Measurements from ENCODE around the gene PROSER2. TPM values are rescaled to one million over a fixed set of nuclear protein-coding genes. Genes with fewer than 3 reads are reported as not detected.

Gene PROSER2
- polyA plus RNA-seq, 1 donor (not counting 4 experiments of a cell fraction or from before 2014, with no cell fraction given) = 10.2 TPM

DNA sequence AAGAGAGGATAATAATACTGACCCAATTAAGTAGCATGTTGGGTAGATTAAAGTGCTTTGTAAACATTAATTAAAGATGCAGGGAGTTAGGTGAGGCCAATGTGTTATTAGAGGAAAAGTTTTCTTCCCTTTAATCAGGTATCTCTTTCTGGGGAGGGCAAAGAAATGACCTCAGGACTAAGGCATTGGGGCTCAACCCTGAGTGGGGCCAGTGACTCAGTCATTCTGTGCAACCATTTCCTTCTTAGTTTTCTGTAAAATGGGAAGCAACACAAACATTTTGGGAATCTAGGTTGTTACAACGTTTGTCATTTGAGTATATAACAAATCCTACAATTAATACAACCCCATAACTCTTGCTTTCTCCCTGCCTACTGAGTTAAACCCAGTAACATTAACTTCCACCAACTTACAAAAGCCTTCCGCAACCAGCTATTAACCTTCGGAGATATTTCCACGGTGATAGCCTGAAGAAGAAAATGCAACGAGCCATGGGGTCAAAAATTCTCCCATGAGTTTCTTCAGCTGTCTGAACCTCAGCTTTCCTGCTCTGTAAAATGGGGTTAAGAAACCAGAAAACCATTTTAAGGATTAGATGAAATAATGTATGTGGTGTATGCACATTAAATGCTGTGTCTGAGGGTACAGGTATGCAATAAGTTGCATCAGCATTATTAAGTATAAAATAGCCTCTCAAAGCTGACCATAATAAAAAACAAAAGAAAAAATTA lies 965 bp upstream of the PROSER2 start:
- H3K4me1 ChIP-seq (ENCODE audit: control insufficient read depth, extremely low read depth, insufficient read depth, low read length) = peaks cover 24% of the 10 kb centered on the region

DNA sequence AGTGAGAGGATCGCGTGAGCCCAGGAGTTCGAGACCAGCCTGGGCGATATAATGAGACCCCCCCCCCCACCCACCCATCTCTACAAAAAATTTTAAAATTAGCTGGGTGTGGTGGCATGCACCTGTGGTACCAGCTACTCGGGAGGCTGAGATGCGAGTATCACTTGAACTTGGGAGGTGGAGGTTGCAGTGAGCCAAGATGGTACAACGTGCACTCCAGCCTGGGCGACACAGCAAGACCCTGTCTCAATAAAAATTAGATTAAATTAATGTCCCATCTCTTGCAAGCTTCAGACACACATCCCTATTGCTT lies 391 bp upstream of the PROSER2 start:
- Histone ChIP-seq H3K4me2 (ENCODE audit: control insufficient read depth, extremely low read depth, insufficient read depth, low read depth, low read length) (peak overlapping the region; percentile 68), H3K4me1 (ENCODE audit: control insufficient read depth, extremely low read depth, insufficient read depth, low read length) (peaks cover 24% of the 10 kb centered on the region), H4K20me1 (ENCODE audit: control insufficient read depth, extremely low read depth, insufficient read depth, low read length) (peaks cover 11% of the 10 kb centered on the region), H3K4me3 (ENCODE audit: control insufficient read depth in 2 of 3, extremely low read depth in 1 of 3, insufficient read depth in 2 of 3, low read depth in 1 of 3, low read length in 3 of 3) (peak overlapping the region; percentile 88 to 93 (median 92)), H3K9me1 (ENCODE audit: control insufficient read depth, extremely low read depth, insufficient read depth, low read length) (peaks cover 4% of the 10 kb centered on the region), H3K27ac (ENCODE audit: control insufficient read depth, insufficient read depth, low read length) (peak overlapping the region; percentile 65), H3K9ac (ENCODE audit: control insufficient read depth, extremely low read depth, insufficient read depth, low read length) (peak overlapping the region; percentile 84), H2AFZ (ENCODE audit: control insufficient read depth, low read length) (peak overlapping the region; percentile 87), H3K27me3 (ENCODE audit: control insufficient read depth, extremely low read depth, insufficient read depth, low read length) (no peaks in the 10 kb centered on the region), H3K9me3 (ENCODE audit: control insufficient read depth, low read depth, low read length) (no peaks in the 10 kb centered on the region), H3K36me3 (ENCODE audit: control insufficient read depth in 2 of 2, extremely low read depth in 1 of 2, insufficient read depth in 2 of 2, low read length in 2 of 2) (peaks cover 0 to 8% of the 10 kb centered on the region in 2 experiments), H3K79me2 (ENCODE audit: control insufficient read depth, insufficient read depth, low read length) (peaks cover 45% of the 10 kb centered on the region)
- TF ChIP-seq EZH2 (IDR thresholded peaks at IDR 0.05; ENCODE audit: low read length) = no peak
- TF ChIP-seq CTCF (optimal IDR thresholded peaks at IDR 0.05 in 1 of 3, IDR thresholded peaks at IDR 0.05 in 1 of 3, conservative IDR thresholded peaks at IDR 0.05 in 1 of 3; ENCODE audit: extremely low read depth in 1 of 3, insufficient read depth in 2 of 3, low read length in 3 of 3) = no peak
- no peak for DNase-seq (ENCODE audit: low read depth, low spot score)
- FAIRE-seq = no peak
- dilution Hi-C loops (cut with MboI; ENCODE audit: extremely low pct_ligation_motif_present, low sequenced_read_pairs) = no loop called here

More for the DNA sequence above, 965 bp upstream of the PROSER2 start:
- Histone ChIP-seq H3K79me2 (ENCODE audit: control insufficient read depth, insufficient read depth, low read length) (peaks cover 40% of the 10 kb centered on the region), H3K36me3 (ENCODE audit: control insufficient read depth in 2 of 2, extremely low read depth in 1 of 2, insufficient read depth in 2 of 2, low read length in 2 of 2) (peaks cover 0 to 8% of the 10 kb centered on the region in 2 experiments), H3K27ac (ENCODE audit: control insufficient read depth, insufficient read depth, low read length) (no peak overlapping the region), H3K4me3 (ENCODE audit: control insufficient read depth in 2 of 3, extremely low read depth in 1 of 3, insufficient read depth in 2 of 3, low read depth in 1 of 3, low read length in 3 of 3) (no peak overlapping the region), H3K9ac (ENCODE audit: control insufficient read depth, extremely low read depth, insufficient read depth, low read length) (no peak overlapping the region), H3K4me2 (ENCODE audit: control insufficient read depth, extremely low read depth, insufficient read depth, low read depth, low read length) (no peak overlapping the region), H3K9me1 (ENCODE audit: control insufficient read depth, extremely low read depth, insufficient read depth, low read length) (peaks cover 4% of the 10 kb centered on the region), H3K27me3 (ENCODE audit: control insufficient read depth, extremely low read depth, insufficient read depth, low read length) (no peaks in the 10 kb centered on the region), H4K20me1 (ENCODE audit: control insufficient read depth, extremely low read depth, insufficient read depth, low read length) (peaks cover 11% of the 10 kb centered on the region), H2AFZ (ENCODE audit: control insufficient read depth, low read length) (no peak overlapping the region), H3K9me3 (ENCODE audit: control insufficient read depth, low read depth, low read length) (no peaks in the 10 kb centered on the region)
- no peak for TF ChIP-seq CTCF (optimal IDR thresholded peaks at IDR 0.05 in 1 of 3, IDR thresholded peaks at IDR 0.05 in 1 of 3, conservative IDR thresholded peaks at IDR 0.05 in 1 of 3; ENCODE audit: extremely low read depth in 1 of 3, insufficient read depth in 2 of 3, low read length in 3 of 3)
- TF ChIP-seq EZH2 (IDR thresholded peaks at IDR 0.05; ENCODE audit: low read length) = no peak
- DNase-seq (ENCODE audit: low read depth, low spot score) = no peak
- FAIRE-seq = peak; percentile 70
- dilution Hi-C loops (cut with MboI; ENCODE audit: extremely low pct_ligation_motif_present, low sequenced_read_pairs) = no loop called here
